RKO (cell line): Measurements from ENCODE around the gene MRPL11.

Experiments
- DNase-seq: peaks from one replicate; pipeline ENCODE4 v3.0.0-alpha.2; 2016; ENCODE audit warnings: low spot score

Gene MRPL11

GRCh38 chr11:66438504-66439466 is at the start of gene MRPL11:
TSS of gene MRPL11 (minus strand) at chr11:66438848. CDS start at chr11:66438754, 94 bp downstream.
- DNase-seq = peak; percentile 96

- no peak for DNase-seq
Measured at GRCh38 chr11:66484806-66485380, 46.2 kb upstream of the MRPL11 start.

- DNase-seq = peak; percentile 97
Measured at GRCh38 chr11:66480117-66480938, 41.7 kb upstream of the MRPL11 start, which contains the start of gene DPP3. TSS of gene DPP3 (plus strand) at chr11:66480434. CDS start at chr11:66482201, 1,767 bp downstream.

- peak; percentile 48 for DNase-seq
Measured at GRCh38 chr11:66479394-66480116, 40.9 kb upstream of the MRPL11 start.

GRCh38 chr11:66478729-66479393 is 40.2 kb upstream of the MRPL11 start:
- no peak for DNase-seq

GRCh38 chr11:66477263-66478201 is 38.9 kb upstream of the MRPL11 start:
- no peak for DNase-seq

GRCh38 chr11:66476841-66477251 is 38.2 kb upstream of the MRPL11 start:
- DNase-seq = no peak

GRCh38 chr11:66476173-66476840 is 37.7 kb upstream of the MRPL11 start:
- no peak for DNase-seq

- DNase-seq = no peak
Measured at GRCh38 chr11:66475349-66476172, 36.9 kb upstream of the MRPL11 start.

GRCh38 chr11:66473608-66474515 is 35.2 kb upstream of the MRPL11 start:
- DNase-seq = no peak

- DNase-seq = no peak
Measured at GRCh38 chr11:66473167-66473566, 34.5 kb upstream of the MRPL11 start.

- no peak for DNase-seq
Measured at GRCh38 chr11:66472054-66472453, 33.4 kb upstream of the MRPL11 start.

- DNase-seq = no peak
Measured at GRCh38 chr11:66471142-66471541, 32.5 kb upstream of the MRPL11 start.

- no peak for DNase-seq
Measured at GRCh38 chr11:66470015-66470414, 31.4 kb upstream of the MRPL11 start.

GRCh38 chr11:66469441-66469840 is 30.8 kb upstream of the MRPL11 start:
- no peak for DNase-seq

- DNase-seq = no peak
Measured at GRCh38 chr11:66468691-66469090, 30.0 kb upstream of the MRPL11 start.

- peak; percentile 27 for DNase-seq
Measured at GRCh38 chr11:66467756-66468155, 29.1 kb upstream of the MRPL11 start.
